T-cell (primary cell): ENCODE data around the gene ST6GALNAC3. TPM values are rescaled to one million over a fixed set of nuclear protein-coding genes. Genes with fewer than 3 reads are reported as not detected.

Experiments used
- ATAC-seq, 4 experiments: fragments of 200-7000 bp in 3 of 4; fragments of 150-1000 bp in 1 of 4; cut with Tn5 transposase; replicated peaks in 1 of 4; 1 replicate in 3 of 4; 2 replicates in 1 of 4; pipeline ENCODE4 v1.10.0; 2021; ENCODE audit warnings: moderate library complexity in 3 of 4, mild to moderate bottlenecking in 2 of 4, moderate number of reproducible peaks in 1 of 4
- CTCF ChIA-PET, 2 donors: fragments of 300-600 bp; sonication (Branson Sonifier 250); formaldehyde crosslinking; loops; one replicate each; lab custom pipeline; 2022; ENCODE audit warnings: antibody characterized with exemption in 2 of 2; lab: Charles Lee
- POLR2A ChIA-PET, 2 donors: fragments of 300-600 bp; sonication (Branson Sonifier 250); formaldehyde crosslinking; loops; one replicate each; lab custom pipeline; 2022; ENCODE audit warnings: antibody characterized with exemption in 2 of 2; lab: Charles Lee
- DNase-seq, 35 experiments: peaks; one replicate each; pipeline versions ENCODE4 v3.0.0 to v3.0.0-alpha.2; 2013 to 2023
- H3K27ac ChIP-seq: one replicate; pipeline ENCODE4 v1.5.1; 2013; ENCODE audit warnings: low read length
- H3K27me3 ChIP-seq, 2 experiments: replicated peaks in 1 of 2; 1 replicate in 1 of 2; 2 replicates in 1 of 2; pipeline versions ENCODE4 v1.6.1 to v1.7.0; 2013; ENCODE audit warnings: low read length in 1 of 2, mixed read lengths in 1 of 2; ENCODE audit not compliant: control insufficient read depth in 2 of 2, insufficient read depth in 2 of 2; ENCODE audit errors: extremely low read depth in 1 of 2
- H3K36me3 ChIP-seq, 2 donors: 1 replicate in 1 of 2; 2 replicates in 1 of 2; pipeline versions ENCODE4 v1.6.1 to v1.7.0; 2013; ENCODE audit warnings: low read length in 1 of 2; ENCODE audit not compliant: control insufficient read depth in 2 of 2, insufficient read depth in 1 of 2; ENCODE audit errors: extremely low read depth in 1 of 2
- H3K4me1 ChIP-seq, 2 experiments: 1 replicate in 1 of 2; 2 replicates in 1 of 2; pipeline versions ENCODE4 v1.6.1 to v1.7.0; 2013; ENCODE audit warnings: low read length in 2 of 2, mixed read lengths in 1 of 2; ENCODE audit not compliant: insufficient read depth in 2 of 2, control insufficient read depth in 1 of 2; ENCODE audit errors: extremely low read depth in 1 of 2
- H3K4me3 ChIP-seq, 2 donors: 1 replicate in 1 of 2; 2 replicates in 1 of 2; pipeline versions ENCODE4 v1.5.1 to v1.7.0; 2013; ENCODE audit warnings: mild to moderate bottlenecking in 2 of 2, low read length in 1 of 2, moderate library complexity in 1 of 2; ENCODE audit not compliant: control insufficient read depth in 1 of 2; ENCODE audit errors: extremely low read depth in 1 of 2
- H3K9me3 ChIP-seq: 2 replicates; pipeline ENCODE4 v1.7.0; 2013
- H3K27ac Mint-ChIP-seq, 2 donors: one replicate each; pipeline ENCODE4 v1.8.0; 2020 to 2021; ENCODE audit warnings: mild to moderate bottlenecking in 2 of 2, mixed read lengths in 2 of 2
- H3K27me3 Mint-ChIP-seq, 2 donors: one replicate each; pipeline ENCODE4 v1.8.0; 2021 to 2022; ENCODE audit warnings: mixed read lengths in 2 of 2
- H3K36me3 Mint-ChIP-seq: one replicate; pipeline ENCODE4 v1.8.0; 2021; ENCODE audit warnings: mixed read lengths
- H3K4me1 Mint-ChIP-seq, 3 donors: one replicate each; pipeline ENCODE4 v1.8.0; 2020 to 2022; ENCODE audit warnings: mixed read lengths in 3 of 3, mild to moderate bottlenecking in 1 of 3
- H3K4me3 Mint-ChIP-seq, 3 donors: one replicate each; pipeline ENCODE4 v1.8.0; 2020 to 2022; ENCODE audit warnings: mild to moderate bottlenecking in 3 of 3, mixed read lengths in 3 of 3, moderate library complexity in 3 of 3
- H3K9me3 Mint-ChIP-seq, 3 donors: one replicate each; pipeline ENCODE4 v1.8.0; 2020 to 2022; ENCODE audit warnings: mixed read lengths in 3 of 3
- WGBS: methylation state at CpG from one replicate; pipeline ENCODE4 v1.1.5; 2013; ENCODE audit warnings: missing lambda C conversion rate; ENCODE audit not compliant: insufficient coverage; 5-methylcytosine and 5-hydroxymethylcytosine counted together
- total RNA-seq, 35 experiments: library from RNA in 6 of 35; stranded (reverse) in 6 of 35; fragments of 120-200 nt in 1 of 35; gene quantifications; one replicate each; pipeline versions ENCODE4 v1.2.1 to v1.2.4 and lab custom pipeline; 2013 to 2026

The ST6GALNAC3 gene
- total RNA-seq, 5 donors from 2014 or later (not counting 1 experiment from before 2014, with no cell fraction given): 0.33 to 6.6 (median 1.5) TPM

DNA sequence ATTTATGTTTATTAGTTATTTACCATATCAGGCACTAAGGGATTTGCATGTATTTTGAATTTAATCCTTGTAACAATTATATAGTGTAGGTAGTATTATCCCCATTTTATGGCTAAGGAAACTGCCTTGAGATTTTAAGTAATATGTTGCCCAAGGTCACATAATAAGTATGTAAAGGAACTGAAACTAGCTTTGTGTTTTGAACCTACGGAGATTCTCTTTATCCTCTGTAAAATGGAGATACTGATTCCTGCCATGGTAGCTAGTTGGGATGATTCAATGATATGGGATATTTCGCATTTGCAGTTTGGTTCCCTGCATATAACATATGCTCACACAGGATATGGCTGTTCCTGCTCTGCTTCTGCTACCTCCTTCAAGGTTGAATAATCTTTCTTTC, 144.3 kb downstream of the ST6GALNAC3 start:
- no peaks in the 10 kb centered on the region for H3K27me3 ChIP-seq
- Mint-ChIP-seq H3K27me3 (no peaks in the 10 kb centered on the region), H3K9me3 (no peaks in the 10 kb centered on the region), H3K36me3 (no peaks in the 10 kb centered on the region), H3K27ac (no peak overlapping the region), H3K4me1 (peaks cover 4 to 14% (median 6%) of the 10 kb centered on the region in 3 donors), H3K4me3 (no peak overlapping the region)
- no peaks in the 10 kb centered on the region for H3K36me3 ChIP-seq
- no peaks in the 10 kb centered on the region for H3K9me3 ChIP-seq
- no peak for DNase-seq
- ATAC-seq: no peak
- no CpG with 5 or more reads among the region's 2 CpGs for WGBS
- H3K4me1 ChIP-seq: no peaks in the 10 kb centered on the region
- H3K27ac ChIP-seq: no peak overlapping the region
- H3K4me3 ChIP-seq: no peak overlapping the region
- CTCF ChIA-PET: no interaction called here
- POLR2A ChIA-PET: interaction anchor here in 1 of 2 donors (0.6 kb wide), 1 partner anchor 65 kb away, joined by 3 read pairs; no protein-coding TSS in a partner anchor

- H3K36me3 Mint-ChIP-seq: no peaks in the 10 kb centered on the region
- Histone ChIP-seq H3K36me3 (no peaks in the 10 kb centered on the region), H3K27ac (no peak overlapping the region), H3K4me3 (no peak overlapping the region), H3K9me3 (no peaks in the 10 kb centered on the region), H3K27me3 (no peaks in the 10 kb centered on the region), H3K4me1 (no peaks in the 10 kb centered on the region)
- DNase-seq (no peak), ATAC-seq (no peak)
- ChIA-PET POLR2A (no interaction called here), CTCF (no interaction called here)
- no peaks in the 10 kb centered on the region for H3K9me3 Mint-ChIP-seq
- H3K27ac Mint-ChIP-seq: no peak overlapping the region
- H3K4me1 Mint-ChIP-seq: peaks cover 4 to 14% (median 6%) of the 10 kb centered on the region in 3 donors
- H3K27me3 Mint-ChIP-seq: no peaks in the 10 kb centered on the region
- 90% methylated on average over 2 of the region's 3 CpGs for WGBS
- no peak overlapping the region for H3K4me3 Mint-ChIP-seq
Measured at GRCh38 chr1:76219366-76219818, 144.8 kb downstream of the ST6GALNAC3 start.

DNA sequence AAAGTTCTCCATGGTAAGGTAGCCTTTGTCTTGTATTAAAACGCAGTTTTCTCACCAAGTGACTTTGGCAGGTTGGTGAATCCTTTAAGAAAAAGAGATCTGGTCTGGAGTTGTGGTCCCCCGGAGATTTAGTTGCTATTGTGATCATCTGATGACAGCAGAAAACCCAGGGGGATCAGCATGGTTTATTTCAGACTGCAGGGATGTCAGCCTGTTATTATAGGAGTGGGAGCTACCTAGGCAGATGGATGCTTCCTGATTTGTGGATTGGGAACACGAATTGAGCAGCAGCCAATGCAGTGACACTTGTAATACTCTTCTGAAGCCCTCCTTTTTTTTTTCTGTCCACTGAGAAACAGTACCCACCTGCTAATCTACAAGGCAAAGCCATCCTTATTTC, 150.2 kb downstream of the ST6GALNAC3 start:
- H3K4me1 Mint-ChIP-seq: peaks cover 19 to 23% (median 21%) of the 10 kb centered on the region in 3 donors
- H3K9me3 Mint-ChIP-seq: no peaks in the 10 kb centered on the region
- no peak overlapping the region for H3K27ac Mint-ChIP-seq
- Histone ChIP-seq H3K36me3 (no peaks in the 10 kb centered on the region), H3K4me1 (peaks cover 9 to 21% of the 10 kb centered on the region in 2 experiments), H3K27ac (no peak overlapping the region), H3K27me3 (no peaks in the 10 kb centered on the region), H3K4me3 (no peak overlapping the region), H3K9me3 (no peaks in the 10 kb centered on the region)
- H3K27me3 Mint-ChIP-seq: no peaks in the 10 kb centered on the region
- POLR2A ChIA-PET: no interaction called here
- ATAC-seq (no peak), DNase-seq (no peak)
- H3K4me3 Mint-ChIP-seq: no peak overlapping the region
- WGBS: 73% methylated on average over 2 of the region's 3 CpGs
- CTCF ChIA-PET: no interaction called here
- no peaks in the 10 kb centered on the region for H3K36me3 Mint-ChIP-seq

DNA sequence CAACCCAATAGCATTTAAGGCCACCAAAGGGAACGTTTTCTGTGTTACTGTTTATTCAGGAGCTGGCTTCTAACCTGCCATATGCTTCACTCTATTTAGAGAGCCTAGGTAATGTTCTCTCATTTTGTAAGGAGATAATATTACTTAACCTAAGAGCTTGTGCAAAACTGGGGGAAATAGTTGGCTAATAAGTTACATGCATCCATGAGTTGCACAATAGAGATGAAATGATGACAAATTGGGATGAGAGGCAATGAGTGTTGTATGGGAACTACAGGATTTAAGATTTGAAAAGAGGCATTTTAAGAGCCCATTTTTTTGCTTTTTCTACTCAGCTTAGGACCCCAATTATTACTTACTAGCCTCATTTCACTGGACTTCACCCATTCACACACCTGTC, 151.0 kb downstream of the ST6GALNAC3 start:
- CTCF ChIA-PET: interaction anchor here in 1 of 2 donors (0.5 kb wide), 1 partner anchor 421 kb away, joined by 4 read pairs; no protein-coding TSS in a partner anchor
- no peaks in the 10 kb centered on the region for H3K27me3 Mint-ChIP-seq

GRCh38 chr1:76227621-76228020, 153.1 kb downstream of the ST6GALNAC3 start:
- H3K27ac ChIP-seq: no peak overlapping the region
- peaks cover 9 to 21% of the 10 kb centered on the region in 2 experiments for H3K4me1 ChIP-seq
- ChIA-PET POLR2A (no interaction called here), CTCF (no interaction called here)
- WGBS: no CpG with 5 or more reads among the region's 3 CpGs
- no peak overlapping the region for H3K4me3 ChIP-seq
- Mint-ChIP-seq H3K4me1 (peaks cover 20 to 23% (median 21%) of the 10 kb centered on the region in 3 donors), H3K27me3 (no peaks in the 10 kb centered on the region), H3K27ac (no peak overlapping the region), H3K4me3 (no peak overlapping the region), H3K9me3 (no peaks in the 10 kb centered on the region), H3K36me3 (no peaks in the 10 kb centered on the region)
- H3K9me3 ChIP-seq: no peaks in the 10 kb centered on the region
- no peaks in the 10 kb centered on the region for H3K36me3 ChIP-seq
- DNase-seq: no peak
- no peak for ATAC-seq
- H3K27me3 ChIP-seq: no peaks in the 10 kb centered on the region

More for the DNA sequence above, 151.0 kb downstream of the ST6GALNAC3 start:
- no peaks in the 10 kb centered on the region for H3K36me3 Mint-ChIP-seq
- peaks cover 9 to 21% of the 10 kb centered on the region in 2 experiments for H3K4me1 ChIP-seq
- H3K27me3 ChIP-seq: no peaks in the 10 kb centered on the region
- no peaks in the 10 kb centered on the region for H3K9me3 ChIP-seq
- H3K4me1 Mint-ChIP-seq: peaks cover 19 to 23% (median 21%) of the 10 kb centered on the region in 3 donors
- H3K9me3 Mint-ChIP-seq: no peaks in the 10 kb centered on the region
- ATAC-seq (no peak), DNase-seq (no peak)
- no CpG with 5 or more reads among the region's 1 CpG for WGBS
- no peak overlapping the region for H3K4me3 Mint-ChIP-seq
- POLR2A ChIA-PET: no interaction called here
- H3K27ac Mint-ChIP-seq: no peak overlapping the region
- no peak overlapping the region for H3K4me3 ChIP-seq
- H3K36me3 ChIP-seq: no peaks in the 10 kb centered on the region
- no peak overlapping the region for H3K27ac ChIP-seq

DNA sequence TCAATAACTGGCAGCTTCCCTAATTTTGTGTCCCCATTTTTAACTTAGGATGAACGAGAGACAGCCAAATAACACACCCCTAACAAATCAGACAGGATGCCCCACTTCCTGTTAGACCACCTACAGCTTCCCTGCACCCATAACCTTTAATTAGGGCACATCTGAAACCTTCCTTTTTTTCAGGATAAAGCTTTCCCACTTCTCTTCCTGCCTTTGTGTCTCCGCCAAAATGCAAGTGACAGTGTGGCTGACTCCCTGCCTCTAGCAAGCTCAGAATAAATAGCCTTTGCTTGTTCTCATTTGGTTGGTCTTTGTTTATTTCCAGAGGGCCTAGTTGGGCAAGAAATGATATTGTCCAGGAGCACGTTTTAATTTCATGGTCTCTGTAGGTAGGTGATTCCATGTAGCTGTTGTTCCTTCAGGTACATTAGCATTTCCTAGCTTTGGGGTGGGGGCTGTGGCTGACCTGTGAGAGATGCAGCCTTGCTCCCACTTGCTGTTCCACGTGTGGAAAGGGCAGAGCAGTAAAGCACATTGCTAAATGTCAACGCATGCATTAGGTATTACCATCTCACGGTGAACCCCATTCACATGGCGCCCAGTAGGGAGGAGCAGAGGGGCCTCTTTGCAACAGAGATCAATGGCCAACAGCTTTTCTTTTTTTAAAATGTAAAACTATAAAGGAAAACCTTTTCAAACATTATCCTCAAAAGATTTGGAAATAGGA, 154.9 kb downstream of the ST6GALNAC3 start:
- Histone ChIP-seq H3K4me3 (no peak overlapping the region), H3K9me3 (no peaks in the 10 kb centered on the region), H3K27me3 (no peaks in the 10 kb centered on the region), H3K36me3 (no peaks in the 10 kb centered on the region), H3K27ac (no peak overlapping the region), H3K4me1 (peaks cover 9 to 21% of the 10 kb centered on the region in 2 experiments)
- ChIA-PET CTCF (interaction anchor here in 1 of 2 donors (0.6 kb wide), 1 partner anchor 913 kb away, joined by 3 read pairs; no protein-coding TSS in a partner anchor), POLR2A (no interaction called here)
- no peak for DNase-seq
- Mint-ChIP-seq H3K9me3 (no peaks in the 10 kb centered on the region), H3K27ac (peak overlapping the region in 1 of 2 donors; percentile 49), H3K4me3 (no peak overlapping the region), H3K27me3 (no peaks in the 10 kb centered on the region), H3K4me1 (peaks cover 20 to 23% (median 21%) of the 10 kb centered on the region in 3 donors), H3K36me3 (no peaks in the 10 kb centered on the region)
- 69% methylated on average over 4 of the region's 7 CpGs for WGBS
- no peak for ATAC-seq
